ENCODE results near the gene CALR3.

DNA sequence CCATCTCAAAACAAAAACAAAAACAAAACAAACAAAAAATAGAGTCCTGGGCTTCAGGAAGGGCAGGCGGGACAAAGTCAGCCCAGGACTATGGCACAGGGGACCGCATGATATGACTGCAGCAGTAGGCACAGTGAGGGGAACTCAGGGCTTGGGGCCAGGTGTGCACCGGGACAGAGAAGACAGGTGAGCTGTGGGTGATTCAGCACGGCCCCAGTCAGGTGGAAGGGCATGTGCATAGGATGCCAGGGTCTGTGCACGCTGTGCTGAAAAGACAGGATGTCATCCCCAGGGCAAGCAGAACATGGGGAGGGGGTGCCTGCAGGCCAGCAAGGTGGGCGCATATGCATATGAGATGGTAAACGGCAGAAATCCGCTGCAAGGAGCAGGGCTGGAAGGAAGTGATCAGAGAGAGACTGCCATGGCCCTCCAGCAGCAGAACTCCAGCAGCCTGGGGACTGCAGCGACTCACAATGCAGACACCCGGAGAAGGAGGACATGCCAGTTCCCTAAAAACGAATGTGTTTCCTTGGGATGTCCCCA lies 39.2 kb downstream of the CALR3 start:
- TF ChIP-seq, protein P1, sequence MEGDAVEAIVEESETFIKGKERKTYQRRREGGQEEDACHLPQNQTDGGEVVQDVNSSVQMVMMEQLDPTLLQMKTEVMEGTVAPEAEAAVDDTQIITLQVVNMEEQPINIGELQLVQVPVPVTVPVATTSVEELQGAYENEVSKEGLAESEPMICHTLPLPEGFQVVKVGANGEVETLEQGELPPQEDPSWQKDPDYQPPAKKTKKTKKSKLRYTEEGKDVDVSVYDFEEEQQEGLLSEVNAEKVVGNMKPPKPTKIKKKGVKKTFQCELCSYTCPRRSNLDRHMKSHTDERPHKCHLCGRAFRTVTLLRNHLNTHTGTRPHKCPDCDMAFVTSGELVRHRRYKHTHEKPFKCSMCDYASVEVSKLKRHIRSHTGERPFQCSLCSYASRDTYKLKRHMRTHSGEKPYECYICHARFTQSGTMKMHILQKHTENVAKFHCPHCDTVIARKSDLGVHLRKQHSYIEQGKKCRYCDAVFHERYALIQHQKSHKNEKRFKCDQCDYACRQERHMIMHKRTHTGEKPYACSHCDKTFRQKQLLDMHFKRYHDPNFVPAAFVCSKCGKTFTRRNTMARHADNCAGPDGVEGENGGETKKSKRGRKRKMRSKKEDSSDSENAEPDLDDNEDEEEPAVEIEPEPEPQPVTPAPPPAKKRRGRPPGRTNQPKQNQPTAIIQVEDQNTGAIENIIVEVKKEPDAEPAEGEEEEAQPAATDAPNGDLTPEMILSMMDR (IDR thresholded peaks at IDR 0.05 in 4 of 5, conservative IDR thresholded peaks at IDR 0.05 in 1 of 5) = no peak
- peak; percentile 21 to 23 for TF ChIP-seq POLR2A (IDR thresholded peaks at IDR 0.05)

Measured in gastrocnemius medialis (tissue), 4 donors.